Right lung (tissue), 10 donors: ENCODE data around the gene CELA1. TPM values are rescaled to one million over a fixed set of nuclear protein-coding genes. Genes with fewer than 3 reads are reported as not detected.

Source experiments
- DNase-seq, 2 donors: peaks; one replicate each; pipeline ENCODE4 v3.0.0-alpha.2; 2013
- long read RNA-seq, 8 donors: transcript quantifications; one replicate each; lab custom pipeline, GENCODE V29; 2026
- polyA plus RNA-seq, 5 donors: library from polyadenylated mRNA; unstranded; fragments of 120-200 nt; gene quantifications; one replicate each; pipeline versions ENCODE4 v1.2.1 to v1.2.3, GENCODE V29; 2013; ENCODE audit warnings: inconsistent platforms in 1 of 5, low replicate concordance in 1 of 5; ENCODE audit not compliant: insufficient read length in 5 of 5, insufficient read depth in 1 of 5

Gene CELA1
- polyA plus RNA-seq: not detected
- long read RNA-seq, donor 1: 0 reads
- long read RNA-seq, donor 2: 0 reads
- long read RNA-seq, donor 3: 0 reads
- long read RNA-seq, donor 4: 0 reads
- long read RNA-seq, donor 5: 0 reads
- long read RNA-seq, donor 6: 0 reads
- long read RNA-seq, donor 7: 0 reads
- long read RNA-seq, donor 8: 0 reads

DNA sequence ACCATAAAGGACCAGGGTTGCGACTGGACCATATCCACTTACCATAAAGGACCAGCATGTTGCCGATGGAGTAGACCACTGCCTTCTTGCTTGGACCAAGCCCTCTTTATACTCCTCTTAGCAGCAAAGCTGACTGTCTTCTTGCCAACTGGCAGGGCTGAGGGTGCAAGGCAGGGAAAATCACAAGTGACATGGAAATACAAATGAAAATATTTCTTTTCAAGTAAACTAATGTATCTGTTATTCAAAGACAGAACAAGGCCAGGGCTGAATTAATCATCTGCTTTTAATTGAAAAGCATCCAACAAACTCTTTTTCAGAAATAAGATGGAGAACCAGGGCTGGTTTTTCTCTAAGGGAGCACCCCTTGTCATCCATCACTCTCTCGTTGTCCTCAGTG, at the start of gene CELA1:
Gene CELA1, minus strand, starts transcription at position 99 of the 400 bp plus-strand sequence. Its CDS starts 41 bp downstream, at position 58.
- DNase-seq: no peak

DNA sequence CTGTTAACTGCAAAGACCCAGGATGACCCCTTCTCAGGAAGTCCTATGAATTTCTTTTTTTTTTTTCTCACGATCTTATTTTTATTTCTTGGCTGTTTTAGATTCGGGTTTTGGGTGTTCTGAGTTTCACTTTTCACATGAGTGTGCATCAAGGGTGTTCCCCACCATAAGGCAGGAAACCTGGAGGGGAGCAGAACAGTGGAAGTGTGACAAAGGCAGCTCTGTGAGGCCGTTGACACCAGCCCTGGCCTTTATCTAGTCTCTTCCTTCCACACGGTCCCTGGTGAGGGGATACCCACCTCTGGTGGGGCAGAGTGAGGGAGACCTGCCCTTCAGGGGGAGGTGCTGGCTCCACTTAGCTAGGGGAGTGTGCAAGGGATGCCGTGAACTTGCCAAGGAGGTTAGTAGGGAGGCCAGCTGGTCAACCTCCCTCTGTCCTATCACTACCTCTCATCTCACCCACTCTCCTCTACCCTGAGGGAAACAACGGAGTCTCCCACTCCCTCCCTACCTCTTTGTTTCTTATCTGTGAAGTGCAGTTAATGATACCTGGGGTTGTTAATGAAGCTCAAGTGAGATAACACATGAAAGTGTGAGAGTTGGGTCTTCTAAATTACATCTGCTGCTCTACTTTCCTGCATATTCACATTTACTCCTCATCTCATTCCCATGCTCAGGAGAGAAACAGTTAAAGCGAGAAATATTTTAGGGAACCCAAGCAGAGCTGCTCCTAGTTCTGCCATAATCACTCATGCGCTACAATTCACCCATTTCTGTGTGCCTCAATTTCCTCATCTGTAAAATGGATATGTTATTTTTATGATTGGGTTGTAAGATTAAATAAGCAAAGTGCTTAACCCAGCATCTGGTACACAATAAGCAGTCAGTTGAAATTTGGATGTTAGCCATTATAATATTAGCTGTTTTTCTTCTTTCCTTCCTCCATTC, 49.1 kb upstream of the CELA1 start:
- no peak for DNase-seq

DNA sequence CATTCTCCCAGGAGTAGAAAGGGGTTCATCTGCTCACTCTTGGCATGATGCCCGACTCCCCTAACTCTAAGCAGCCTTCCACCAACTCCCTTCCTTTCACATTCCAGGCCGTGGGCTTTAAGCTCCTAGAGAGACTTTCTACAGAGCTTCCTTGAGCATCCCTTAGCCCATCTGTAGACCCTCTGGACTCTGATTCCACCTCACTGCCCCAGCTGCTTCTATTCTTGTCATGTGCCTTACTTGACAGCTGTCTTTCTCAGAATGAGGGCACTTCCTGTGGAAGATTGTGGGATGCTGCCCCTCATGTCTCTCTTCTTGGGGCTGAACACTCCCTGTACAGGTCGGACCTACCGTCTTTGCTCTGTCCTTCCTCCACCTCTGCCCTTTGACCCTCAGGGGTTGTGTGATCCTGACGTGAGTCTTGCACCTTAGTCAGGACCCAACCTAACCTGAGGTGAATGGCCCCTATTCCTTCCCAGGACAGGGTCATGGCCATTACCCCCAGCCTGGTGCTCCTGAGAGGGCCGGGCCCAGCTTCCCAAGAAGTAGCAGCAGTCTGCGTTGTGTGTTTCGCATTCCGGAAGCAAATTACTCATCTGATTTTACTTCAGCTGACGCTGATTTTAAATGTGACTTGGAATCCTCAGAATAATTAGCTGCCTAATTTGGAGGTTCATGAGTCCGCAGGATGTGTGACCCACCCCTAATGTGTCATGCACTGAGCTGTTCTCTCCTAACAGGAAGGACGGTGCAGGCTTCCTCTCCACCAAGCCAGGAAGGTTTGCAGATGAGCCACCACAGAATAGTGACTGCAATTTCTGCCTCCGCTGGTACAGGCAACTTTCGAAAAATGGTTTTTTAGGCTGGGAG, 47.4 kb upstream of the CELA1 start:
- no peak for DNase-seq

DNA sequence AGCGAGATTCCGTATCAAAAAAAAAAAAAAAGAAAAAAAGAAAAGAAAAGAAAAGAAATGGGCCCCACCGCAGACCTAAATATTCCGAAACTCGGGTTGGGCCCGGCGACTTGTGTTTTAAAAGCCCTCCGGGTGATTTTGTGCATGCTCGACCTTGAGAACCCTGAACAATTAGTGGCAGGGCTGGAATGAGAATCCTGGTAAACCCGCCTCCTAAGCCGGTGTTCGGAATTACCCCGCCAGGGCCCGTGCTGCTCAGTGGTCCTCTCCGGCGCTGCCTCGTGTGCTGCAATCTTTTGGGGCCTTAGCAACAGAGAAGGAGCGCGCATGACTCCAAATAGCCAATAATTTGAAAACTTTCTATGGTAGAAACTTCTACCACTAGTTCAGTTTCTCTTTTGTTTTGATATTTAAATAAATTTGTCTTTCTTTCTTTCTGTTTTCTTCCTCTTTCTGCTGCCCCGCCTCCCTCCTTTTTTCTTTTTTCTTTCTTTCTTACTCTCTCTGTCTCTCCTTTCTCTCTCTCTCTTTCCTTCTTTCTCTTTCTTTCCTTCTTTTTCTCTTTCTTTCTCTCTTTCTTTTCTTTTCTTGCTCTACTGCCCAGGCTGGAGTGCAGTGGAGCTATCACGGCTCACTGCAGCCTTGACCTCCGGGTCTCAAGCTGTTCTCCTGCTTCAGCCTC, 46.2 kb upstream of the CELA1 start:
- no peak for DNase-seq

DNA sequence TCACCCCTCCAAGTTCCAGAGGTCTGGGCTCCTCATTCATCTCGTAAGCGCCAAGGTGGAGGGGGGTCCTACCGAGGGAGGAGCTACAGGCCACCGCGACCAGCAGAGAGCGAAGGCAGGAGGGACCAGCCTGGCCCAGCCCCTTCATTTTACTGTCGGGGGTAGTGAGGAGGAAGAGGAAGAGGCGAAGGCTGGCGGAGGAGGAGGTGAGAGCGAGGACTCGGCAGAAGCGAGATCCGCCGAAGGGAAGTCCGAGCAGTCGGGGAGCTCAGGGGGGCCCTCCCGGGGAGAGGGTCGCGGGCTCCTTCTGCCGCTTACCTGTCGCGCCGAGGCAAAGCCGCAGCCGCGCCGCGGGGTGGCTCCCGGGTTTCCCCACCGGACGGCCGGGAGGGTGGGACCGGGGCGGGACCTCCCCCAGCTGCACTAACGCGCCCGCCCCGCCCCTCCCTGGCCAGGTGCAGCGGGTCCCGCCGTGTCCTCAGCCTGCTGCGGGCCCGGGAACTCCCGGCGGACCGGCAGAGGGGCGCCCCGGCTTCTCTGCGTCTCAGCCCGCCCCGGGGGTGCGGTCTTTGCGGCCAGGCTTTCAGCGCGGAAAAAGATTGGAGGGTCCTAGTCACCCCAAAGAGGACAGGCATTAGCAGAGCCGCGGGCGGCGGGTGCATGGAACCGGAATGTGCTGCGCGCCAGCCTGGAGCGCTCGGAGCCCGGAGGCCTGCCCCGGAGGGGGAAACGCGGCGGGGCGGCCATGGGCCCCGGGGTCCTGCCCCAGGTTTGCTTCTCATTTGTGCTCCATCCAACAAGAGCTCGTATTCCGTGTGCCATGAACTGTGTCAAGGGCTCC, 45.0 kb upstream of the CELA1 start, which contains the start of gene GALNT6:
Gene GALNT6, minus strand, starts transcription at position 124 of the 841 bp plus-strand sequence. CDS start 11,625 bp downstream, outside the sequence.
- no peak for DNase-seq

DNA sequence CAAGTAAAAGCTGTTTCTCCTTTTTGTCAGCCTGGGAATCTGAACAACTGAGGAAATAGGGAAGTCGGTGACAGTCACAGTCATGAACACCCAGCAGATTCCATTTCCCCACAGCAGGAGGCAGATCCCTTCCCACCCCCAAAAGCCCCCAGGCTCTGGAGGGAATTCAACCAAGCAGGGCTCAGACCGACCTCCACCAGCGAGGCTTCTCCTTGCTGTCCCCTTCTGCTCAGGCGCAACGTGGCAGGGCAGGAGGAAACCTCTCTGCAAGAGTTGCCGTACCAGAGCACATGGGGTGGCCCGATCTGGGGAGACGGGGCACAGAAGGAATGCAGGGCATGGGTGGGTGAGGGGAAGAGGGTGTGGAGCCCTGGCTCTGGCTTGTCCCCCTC, 44.4 kb upstream of the CELA1 start:
- no peak for DNase-seq

DNA sequence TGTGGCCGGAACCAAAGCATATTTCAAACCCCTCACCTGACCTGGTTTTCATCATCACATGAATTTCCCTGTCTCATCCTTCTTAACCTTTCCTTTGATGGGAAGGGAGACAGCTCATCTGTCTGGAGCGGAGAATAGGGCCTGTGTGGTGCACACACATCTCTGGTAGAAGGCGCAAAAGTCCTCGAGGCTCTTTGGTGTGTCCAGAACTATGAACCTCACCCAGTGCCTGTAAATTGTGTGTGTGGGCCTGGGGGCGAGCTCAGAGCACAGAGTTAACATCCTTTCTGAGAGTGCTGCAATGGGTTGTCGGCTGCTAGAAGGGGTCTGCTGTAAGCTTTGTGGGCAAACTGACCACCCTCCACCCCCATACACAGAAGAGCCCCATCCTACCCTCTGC, 44.0 kb upstream of the CELA1 start:
- no peak for DNase-seq

DNA sequence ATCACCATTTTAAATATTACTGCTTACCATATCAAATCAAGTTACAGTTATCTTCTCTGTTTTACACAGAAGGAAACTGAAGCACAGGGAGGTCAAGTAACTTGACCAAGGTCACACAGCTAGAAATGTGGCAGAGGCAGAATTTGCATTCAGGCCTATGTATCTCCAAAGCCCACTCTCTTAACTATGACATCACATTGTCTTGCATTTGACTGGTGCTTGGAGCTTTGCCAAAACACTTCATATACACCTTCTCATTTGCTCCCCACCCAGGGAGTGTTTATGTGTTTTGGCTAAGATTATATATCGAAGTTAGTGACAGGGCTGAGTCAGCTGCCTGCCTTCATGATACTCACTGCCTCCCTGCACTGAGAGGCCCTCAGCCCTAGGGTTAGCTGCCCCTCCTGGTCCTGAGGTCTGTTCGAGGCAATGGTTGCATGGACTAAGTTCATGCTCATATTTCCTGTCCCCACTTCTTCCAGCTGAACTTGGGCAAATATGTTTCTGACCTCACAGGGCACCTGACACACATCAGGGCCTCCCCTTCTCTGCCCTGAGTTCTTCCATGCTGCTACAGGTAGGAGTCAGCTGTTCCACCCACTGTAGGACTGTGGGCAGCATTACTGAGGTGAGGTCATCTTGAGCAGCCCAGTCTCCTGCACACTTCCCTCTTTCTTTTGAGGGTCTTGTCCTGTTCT, 43.0 kb upstream of the CELA1 start:
- DNase-seq: no peak

DNA sequence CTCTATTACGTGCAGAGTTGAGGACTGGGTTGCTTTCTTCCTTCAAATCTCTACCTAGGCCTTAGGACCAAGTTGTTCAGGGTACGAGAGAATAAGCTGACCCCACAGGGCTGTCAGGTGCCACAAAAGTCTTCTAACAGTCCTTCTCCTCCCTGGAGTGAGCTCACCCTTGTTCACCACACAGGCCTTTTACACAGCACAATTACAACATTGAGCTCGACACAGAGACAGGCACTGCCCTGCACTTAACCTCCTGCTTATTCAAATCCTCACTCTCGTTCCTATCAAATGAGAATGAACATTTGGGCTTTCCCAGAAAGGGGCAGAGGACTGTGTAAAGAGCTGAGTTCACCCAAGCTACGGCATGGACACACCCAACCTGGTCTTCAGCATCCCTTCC, 42.4 kb upstream of the CELA1 start:
- no peak for DNase-seq

DNA sequence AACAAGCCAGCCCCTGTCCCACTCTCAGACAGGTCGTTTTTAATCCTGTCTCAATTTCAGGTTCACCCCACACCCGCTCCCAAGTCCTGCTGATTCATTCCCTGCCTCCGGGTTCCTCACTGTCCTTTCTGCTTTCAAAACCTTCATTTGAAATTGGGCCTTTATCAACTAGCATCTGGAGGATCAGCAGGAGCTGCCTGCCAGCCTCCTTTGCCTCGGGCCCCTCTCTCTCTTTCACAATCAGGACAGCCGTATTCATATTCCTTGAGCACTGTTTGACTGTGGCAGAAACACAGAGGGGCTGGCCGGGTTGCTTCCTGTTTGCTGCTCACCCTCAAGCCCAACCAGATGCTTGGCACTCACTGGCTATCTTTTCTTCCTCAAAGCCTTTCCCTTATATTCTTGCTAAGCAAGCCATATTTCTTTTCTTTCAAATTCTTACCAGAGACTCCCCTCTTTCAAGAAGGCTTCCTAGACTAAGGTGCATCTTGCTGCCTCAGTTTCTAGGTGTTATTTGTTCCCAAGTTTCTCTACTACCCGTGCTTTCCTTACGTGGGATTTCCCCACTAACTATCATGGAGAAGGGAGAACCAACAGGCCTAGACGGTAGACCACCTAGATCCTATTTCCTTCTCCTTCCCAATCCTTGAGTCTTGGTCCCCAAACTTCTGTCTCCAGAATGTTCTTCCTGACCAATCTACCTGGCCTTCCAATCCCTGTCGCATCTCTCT, 41.8 kb upstream of the CELA1 start:
- DNase-seq: no peak

DNA sequence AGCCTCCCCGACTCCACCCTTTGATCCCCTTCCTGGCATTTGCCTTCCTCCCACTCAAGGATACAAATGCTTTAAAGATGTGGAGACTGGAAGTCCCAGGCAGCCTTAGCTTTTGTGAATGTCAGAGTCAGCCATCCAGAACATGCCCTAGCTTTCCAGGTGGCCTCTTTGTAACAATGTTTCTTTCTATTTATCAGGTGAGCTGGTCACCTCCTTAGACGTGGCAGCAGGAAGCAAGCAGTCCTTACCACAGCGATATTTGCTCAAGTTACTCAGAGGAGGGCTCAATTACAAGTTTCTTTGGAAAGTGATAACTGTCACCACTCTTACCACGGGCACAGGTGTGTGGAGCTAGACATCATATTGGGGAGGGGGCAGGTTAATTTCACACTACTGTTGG, 39.9 kb upstream of the CELA1 start:
- no peak for DNase-seq

DNA sequence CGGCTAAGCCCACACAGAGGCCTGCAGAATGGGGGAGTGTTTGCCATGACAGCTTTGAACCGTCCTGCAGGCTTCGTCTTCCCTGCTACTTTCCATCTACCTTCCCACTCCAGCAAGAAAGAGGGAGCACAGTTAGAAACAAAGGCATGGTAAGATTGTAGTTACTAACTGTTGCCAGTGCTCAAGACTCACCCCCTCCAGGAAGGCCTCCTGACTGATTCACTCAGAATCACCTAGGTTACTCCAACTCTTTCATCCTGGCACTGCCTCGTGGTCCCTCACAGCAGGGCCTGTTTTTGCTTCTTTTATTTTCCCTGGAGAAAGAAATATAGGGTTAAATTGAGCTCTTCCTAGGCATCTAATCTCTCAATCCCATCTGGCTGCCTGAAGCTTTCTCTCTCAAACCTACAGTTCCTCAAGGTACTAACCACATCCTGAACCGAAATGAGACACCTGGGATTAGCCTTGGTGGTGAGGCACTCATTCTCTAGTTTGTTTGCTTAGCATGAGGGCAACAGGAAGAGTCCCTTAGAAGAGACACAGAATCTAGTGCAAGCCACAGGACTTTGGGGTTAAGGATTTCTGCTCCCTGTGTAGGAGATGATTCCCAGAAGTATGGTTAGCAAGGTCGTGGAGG, 36.9 kb upstream of the CELA1 start:
- no peak for DNase-seq

DNA sequence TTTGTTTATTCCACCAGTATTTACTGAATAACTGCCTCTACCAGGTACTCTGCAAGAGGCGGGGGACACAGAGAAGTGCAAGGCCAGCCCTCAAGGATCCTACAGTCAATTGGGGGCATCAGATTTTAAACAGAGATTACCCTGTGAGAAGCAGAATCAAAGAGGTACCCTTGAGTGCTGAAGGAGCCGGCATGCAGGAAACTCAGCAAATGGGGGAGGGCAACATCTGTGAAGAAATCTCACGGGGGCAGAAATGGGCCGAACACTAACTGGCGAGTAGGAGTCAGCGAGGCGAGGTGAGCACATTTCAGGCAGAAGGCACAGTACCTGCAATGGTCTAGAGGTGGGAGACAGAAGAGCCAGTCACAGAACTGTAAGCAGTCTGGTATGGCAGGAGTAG, 35.7 kb upstream of the CELA1 start:
- no peak for DNase-seq

DNA sequence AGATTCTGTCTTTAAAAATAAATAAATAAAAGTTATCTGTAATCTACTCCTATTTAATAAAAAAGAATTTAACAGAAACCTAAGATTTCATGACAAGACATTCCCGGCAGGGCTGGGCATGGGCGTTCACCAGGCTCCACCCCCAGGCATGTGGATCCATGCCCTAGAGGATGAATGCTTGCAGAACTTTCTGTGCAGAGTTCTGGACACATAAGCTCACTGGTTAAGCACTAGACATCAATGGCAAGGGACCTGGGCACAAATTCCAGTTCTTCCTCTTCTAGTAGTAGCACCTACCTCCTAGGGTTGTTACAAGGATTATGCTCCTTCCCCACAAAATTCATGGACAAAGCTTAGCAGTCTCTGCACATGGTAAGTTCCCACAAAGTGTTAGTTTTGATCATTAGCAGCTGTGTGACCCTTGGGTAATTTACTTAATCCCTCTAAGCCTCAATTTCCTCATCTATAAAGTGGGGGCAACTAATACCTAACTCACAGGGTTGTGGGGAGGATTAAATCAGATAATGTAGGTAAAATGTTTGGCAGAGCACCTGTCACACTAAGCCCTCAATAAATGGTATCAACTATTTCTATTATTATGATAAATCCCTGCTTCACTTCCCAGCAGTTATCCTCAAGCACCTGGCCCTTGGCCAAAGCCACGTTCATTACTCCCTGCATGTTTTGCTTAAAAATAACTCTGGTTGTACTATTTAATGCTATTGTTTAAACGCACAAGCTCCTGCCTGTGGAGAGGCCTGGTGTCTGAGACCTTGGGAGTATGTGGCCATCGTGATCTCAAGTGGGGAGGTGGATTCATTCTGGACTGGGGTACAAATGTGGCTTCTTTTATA, 35.0 kb upstream of the CELA1 start:
- DNase-seq: no peak

DNA sequence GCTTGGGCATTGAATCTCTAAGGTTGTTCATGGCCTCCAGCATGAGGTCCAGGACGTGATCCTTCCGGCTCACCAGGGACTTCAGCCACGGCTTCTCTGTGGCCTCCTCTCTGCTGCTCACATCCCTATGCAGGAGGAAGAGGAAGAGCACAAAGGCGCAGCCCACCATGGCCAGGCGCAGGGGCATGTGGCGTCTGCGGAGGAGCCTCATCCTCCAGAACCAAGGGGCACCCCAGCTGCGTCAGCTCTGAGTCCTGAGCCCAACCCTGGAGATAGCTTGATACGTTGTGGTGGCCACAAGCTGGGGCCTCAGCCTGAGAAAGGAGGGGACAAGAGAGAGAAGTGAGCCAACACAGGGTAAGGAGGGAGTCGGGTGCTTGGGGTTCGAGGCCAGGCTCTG, 33.1 kb upstream of the CELA1 start:
- no peak for DNase-seq

DNA sequence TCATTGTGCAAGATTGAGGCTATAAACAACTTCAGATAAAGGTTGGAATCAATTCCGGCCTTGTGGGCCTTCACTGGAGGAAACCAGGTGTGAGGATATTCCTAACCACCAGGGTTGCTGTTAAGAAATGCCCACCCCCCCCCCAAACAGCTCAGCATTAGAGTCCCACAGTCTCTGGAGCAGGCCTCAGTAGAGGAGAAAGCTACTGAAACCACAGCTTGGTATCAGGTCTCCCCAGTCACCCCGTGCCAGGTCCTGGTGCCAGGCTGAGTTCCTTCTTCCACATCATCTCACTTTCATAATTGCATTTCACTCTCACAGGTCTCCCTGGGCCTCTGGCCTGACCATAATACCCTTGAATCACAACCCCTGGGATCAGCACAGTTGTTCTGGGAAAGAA, 32.3 kb upstream of the CELA1 start:
- no peak for DNase-seq

DNA sequence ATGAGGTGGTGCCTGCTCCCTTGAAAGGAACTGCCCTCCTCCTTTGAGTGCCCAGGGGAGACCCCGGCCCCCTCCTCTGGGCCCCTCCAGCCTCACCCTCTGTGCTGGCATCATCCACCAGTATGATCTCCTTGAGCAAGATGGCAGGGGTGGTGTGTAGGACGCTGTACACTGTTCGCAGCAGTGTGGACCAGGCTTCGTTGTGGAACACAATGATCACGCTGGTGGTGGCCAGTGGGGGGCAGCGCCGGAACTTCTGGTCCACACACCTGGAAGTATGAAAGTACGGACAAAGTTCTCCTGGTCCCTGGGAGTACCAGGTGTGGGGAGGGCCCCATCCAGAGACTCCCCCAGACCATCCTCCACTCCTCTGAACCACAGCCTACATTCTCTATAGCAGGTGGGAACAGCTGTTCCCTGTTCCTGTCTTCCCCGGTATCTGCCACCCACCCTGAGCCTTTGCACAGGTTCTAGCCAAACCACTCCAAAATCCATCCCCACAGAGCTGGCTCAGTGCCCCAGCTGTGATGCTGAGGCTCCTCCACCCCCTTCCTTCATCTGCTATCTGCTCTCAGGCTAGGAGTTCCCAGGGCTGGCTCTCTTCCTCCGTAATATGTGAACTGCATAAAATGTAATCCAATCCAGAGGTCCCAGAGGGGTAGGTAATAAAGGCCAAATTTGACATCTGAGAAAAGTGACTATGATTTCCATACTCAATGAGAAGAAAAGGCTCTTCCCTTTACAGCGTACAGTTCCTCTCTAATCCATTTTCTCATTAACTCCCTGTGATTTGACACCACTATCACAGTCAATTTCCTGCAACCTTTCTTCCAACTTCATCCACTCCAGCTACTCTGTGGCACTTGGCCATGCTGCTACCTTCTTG, 30.9 kb upstream of the CELA1 start:
- no peak for DNase-seq
